B cell (primary cell): ENCODE measurements around the gene ANKRD10. TPM values are rescaled to one million over a fixed set of nuclear protein-coding genes. Genes with fewer than 3 reads are reported as not detected.

Source experiments
- ATAC-seq: fragments of 200-7000 bp; cut with Tn5 transposase; one replicate; pipeline ENCODE4 v1.10.0; 2021; ENCODE audit warnings: low read depth, mild to moderate bottlenecking, moderate number of reproducible peaks, moderate library complexity
- CTCF ChIA-PET: fragments of 350-600 bp; sonication (Branson Sonifier 250); formaldehyde crosslinking; loops from one replicate; lab custom pipeline; 2021; ENCODE audit warnings: antibody characterized with exemption, inconsistent platforms; lab: Charles Lee
- POLR2A ChIA-PET: fragments of 350-600 bp; sonication (Branson Sonifier 250); formaldehyde crosslinking; loops from one replicate; lab custom pipeline; 2021; ENCODE audit warnings: antibody characterized with exemption; lab: Charles Lee
- DNase-seq: peaks from one replicate; pipeline ENCODE4 v3.0.0; 2013
- H2AFZ ChIP-seq: 2 replicates; pipeline ENCODE4 v1.6.1; 2012; ENCODE audit warnings: mild to moderate bottlenecking, low read depth, low read length; ENCODE audit not compliant: insufficient read depth, poor library complexity, severe bottlenecking
- H3K27ac ChIP-seq, 2 donors: 1 replicate in 1 of 2; 2 replicates in 1 of 2; pipeline ENCODE4 v1.5.1; 2012 to 2013; ENCODE audit warnings: low read length in 2 of 2, mild to moderate bottlenecking in 2 of 2, moderate library complexity in 1 of 2
- H3K27me3 ChIP-seq, 4 experiments: fragments of 200-600 bp in 1 of 4; sonication (generic) in 1 of 4; replicated peaks in 1 of 4; 1 replicate in 2 of 4; 2 replicates in 2 of 4; pipeline versions ENCODE4 v1.6.1 to v1.7.0; 2013 to 2016; ENCODE audit warnings: low read length in 3 of 4, mild to moderate bottlenecking in 2 of 4, mixed read lengths in 1 of 4, moderate library complexity in 1 of 4; ENCODE audit not compliant: insufficient read depth in 4 of 4, control insufficient read depth in 3 of 4; ENCODE audit errors: control extremely low read depth in 1 of 4
- H3K36me3 ChIP-seq, 2 experiments: replicated peaks in 1 of 2; 1 replicate in 1 of 2; 2 replicates in 1 of 2; pipeline versions ENCODE4 v1.6.1 to v1.7.1; 2013; ENCODE audit warnings: low read length in 1 of 2; ENCODE audit not compliant: insufficient read depth in 2 of 2, control insufficient read depth in 1 of 2; ENCODE audit errors: control extremely low read depth in 1 of 2, extremely low read depth in 1 of 2
- H3K4me1 ChIP-seq, 2 donors: fragments of 200-600 bp in 1 of 2; sonication (generic) in 1 of 2; 1 replicate in 1 of 2; 2 replicates in 1 of 2; pipeline versions ENCODE4 v1.5.1 to v1.6.1; 2013 to 2017; ENCODE audit warnings: low read length in 2 of 2; ENCODE audit not compliant: control insufficient read depth in 2 of 2, insufficient read depth in 2 of 2
- H3K4me2 ChIP-seq: replicated peaks from 2 replicates; pipeline ENCODE3; 2012; ENCODE audit warnings: mild to moderate bottlenecking, low read depth, low read length; ENCODE audit not compliant: poor library complexity, severe bottlenecking
- H3K4me3 ChIP-seq, 5 experiments: fragments of 200-600 bp in 1 of 5; sonication (generic) in 1 of 5; 1 replicate in 3 of 5; 2 replicates in 2 of 5; pipeline versions ENCODE4 v1.5.1 to v1.7.0; 2011 to 2016; ENCODE audit warnings: low read length in 4 of 5, mild to moderate bottlenecking in 4 of 5, low read depth in 2 of 5, control low read depth in 1 of 5, moderate library complexity in 1 of 5; ENCODE audit not compliant: insufficient read depth in 1 of 5; ENCODE audit errors: control extremely low read depth in 1 of 5, extremely low read depth in 1 of 5
- H3K79me2 ChIP-seq: fragments of 200-600 bp; sonication (generic); one replicate; pipeline ENCODE4 v1.6.0; 2016; ENCODE audit warnings: low read length; ENCODE audit not compliant: control insufficient read depth, insufficient read depth
- H3K9ac ChIP-seq: fragments of 200-600 bp; sonication (generic); 2 replicates; pipeline ENCODE4 v1.6.1; 2017; ENCODE audit warnings: mild to moderate bottlenecking, low read length, moderate library complexity
- H3K9me3 ChIP-seq, 3 donors: one replicate each; pipeline versions ENCODE4 v1.6.1 to v1.7.1; 2013; ENCODE audit warnings: low read length in 2 of 3; ENCODE audit not compliant: control insufficient read depth in 2 of 3, insufficient read depth in 1 of 3; ENCODE audit errors: control extremely low read depth in 1 of 3
- H4K20me1 ChIP-seq: 2 replicates; pipeline ENCODE4 v1.6.0; 2012; ENCODE audit warnings: mild to moderate bottlenecking, low read length; ENCODE audit not compliant: insufficient read depth, control insufficient read depth, poor library complexity, severe bottlenecking
- H3K27ac Mint-ChIP-seq: one replicate; pipeline ENCODE4 v1.8.0; 2021; ENCODE audit warnings: mixed read lengths
- H3K27me3 Mint-ChIP-seq: one replicate; pipeline ENCODE4 v1.8.0; 2021; ENCODE audit warnings: mixed read lengths
- H3K4me1 Mint-ChIP-seq: one replicate; pipeline ENCODE4 v1.8.0; 2021; ENCODE audit warnings: mixed read lengths
- H3K4me3 Mint-ChIP-seq: one replicate; pipeline ENCODE4 v1.8.0; 2021; ENCODE audit warnings: mixed read lengths
- H3K9me3 Mint-ChIP-seq: one replicate; pipeline ENCODE4 v1.8.0; 2022; ENCODE audit warnings: mixed read lengths; ENCODE audit not compliant: insufficient read depth
- CTCF ChIP-seq: fragments of 200-600 bp; IDR thresholded peaks from one replicate; pipeline ENCODE4 v1.8.0; 2022; ENCODE audit warnings: antibody characterized with exemption, mild to moderate bottlenecking
- EZH2 ChIP-seq: IDR thresholded peaks from 2 replicates; pipeline ENCODE4 v1.6.1; 2012; ENCODE audit warnings: borderline replicate concordance, low read depth, mild to moderate bottlenecking, moderate library complexity, low read length; ENCODE audit not compliant: insufficient read depth, poor library complexity, severe bottlenecking
- WGBS: methylation state at CpG from one replicate; pipeline ENCODE4 v1.1.5; 2013; ENCODE audit warnings: missing lambda C conversion rate; ENCODE audit not compliant: insufficient coverage; 5-methylcytosine and 5-hydroxymethylcytosine counted together
- intact Hi-C: fragments of 100-400 bp; cut with micrococcal nuclease; formaldehyde crosslinking; loops from one replicate; pipeline ENCODE4 v1.10.0; 2022
- polyA plus RNA-seq: library from polyadenylated mRNA; depleted of rRNA; stranded (reverse); fragments of >200 nt; gene quantifications from 2 replicates; pipeline ENCODE4 v1.2.3, GENCODE V29; 2012
- total RNA-seq, 2 donors: library from RNA; stranded (reverse); fragments of 120-200 nt in 1 of 2; gene quantifications; 1 replicate in 1 of 2; 2 replicates in 1 of 2; pipeline versions ENCODE4 v1.2.3 to v1.2.4, GENCODE V29; 2013 to 2022

Gene ANKRD10
- total and polyA plus RNA-seq, 2 donors (not counting 1 experiment from before 2014, with no cell fraction given), result 142 to 256 TPM

- H3K9ac ChIP-seq, result peak overlapping the region; percentile 53
Observed at GRCh38 chr13:110873639-110874507, 41.0 kb downstream of the ANKRD10 start.

More at GRCh38 chr13:110873639-110874507, 41.0 kb downstream of the ANKRD10 start:
- Histone ChIP-seq H3K4me3 (peak overlapping the region in 3 of 5 experiments; percentile 30 to 53 (median 34)), H2AFZ (peak overlapping the region; percentile 51), H3K36me3 (no peaks in the 10 kb centered on the region), H3K79me2 (no peaks in the 10 kb centered on the region), H3K4me1 (peaks cover 18 to 20% of the 10 kb centered on the region in 2 donors), H3K27ac (no peak overlapping the region), H3K9me3 (peaks cover 0 to 9% (median 0%) of the 10 kb centered on the region in 3 donors), H4K20me1 (no peaks in the 10 kb centered on the region), H3K27me3 (peaks cover 0 to 33% (median 10%) of the 10 kb centered on the region in 4 experiments), H3K4me2 (peak overlapping the region; percentile 73)
- H3K27me3 Mint-ChIP-seq, result peaks cover 21% of the 10 kb centered on the region
- H3K27ac Mint-ChIP-seq, result no peak overlapping the region
- WGBS, result 73% methylated on average over 19 of the region's 19 CpGs
- no peaks in the 10 kb centered on the region for H3K9me3 Mint-ChIP-seq
- ATAC-seq (no peak), DNase-seq (no peak)
- POLR2A ChIA-PET, result no interaction called here
- peaks cover 11% of the 10 kb centered on the region for H3K4me1 Mint-ChIP-seq
- no peak overlapping the region for H3K4me3 Mint-ChIP-seq
- intact Hi-C loops, result no loop called here
- CTCF ChIA-PET, result no interaction called here
- TF ChIP-seq CTCF (no peak), EZH2 (no peak)
